HG02759 (cell line): ENCODE data around the gene LDAH.

Source experiments
- ATAC-seq: cut with Tn5 transposase; IDR thresholded peaks from one replicate; pipeline ENCODE4 v1.9.1; 2021; ENCODE audit warnings: mild to moderate bottlenecking, moderate library complexity; ENCODE audit not compliant: unreplicated experiment

The LDAH gene

DNA sequence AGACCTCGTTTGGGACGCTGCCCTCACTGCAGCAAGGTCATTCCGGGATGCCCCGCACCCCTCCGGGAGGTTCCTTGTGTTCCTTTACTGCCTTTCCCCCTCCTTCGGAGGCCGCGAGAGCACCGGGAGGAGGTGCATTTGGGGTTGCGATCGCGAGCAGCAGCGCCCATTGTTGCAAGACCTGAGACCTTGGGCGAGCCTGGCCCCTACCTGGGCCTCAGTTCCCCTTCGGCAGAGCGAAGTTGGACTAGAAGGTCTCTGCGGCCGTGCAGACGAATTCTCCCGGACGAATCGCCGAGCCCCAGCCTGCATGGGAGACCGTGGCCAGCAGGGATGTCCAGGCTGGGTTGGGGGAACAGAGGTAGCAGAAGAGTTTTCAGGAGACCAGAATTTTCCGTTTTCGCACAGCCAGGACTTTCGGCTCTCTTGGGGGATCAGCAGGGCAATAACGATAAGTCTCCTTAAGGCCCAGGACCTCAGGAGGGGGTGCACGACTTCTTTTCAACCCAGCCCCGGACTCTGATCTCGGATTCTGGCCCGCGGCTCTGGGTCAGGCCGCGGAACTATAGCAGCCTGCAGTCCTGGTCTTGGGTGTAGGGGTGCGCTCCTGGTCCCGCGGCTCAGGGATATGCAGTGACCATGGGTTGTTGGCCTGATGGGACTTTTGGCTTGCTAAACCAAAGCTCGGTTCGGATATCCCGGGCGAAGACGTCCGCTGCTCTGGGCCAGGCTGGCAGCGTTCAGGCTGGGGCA lies 153.2 kb downstream of the LDAH start:
- ATAC-seq = no peak

DNA sequence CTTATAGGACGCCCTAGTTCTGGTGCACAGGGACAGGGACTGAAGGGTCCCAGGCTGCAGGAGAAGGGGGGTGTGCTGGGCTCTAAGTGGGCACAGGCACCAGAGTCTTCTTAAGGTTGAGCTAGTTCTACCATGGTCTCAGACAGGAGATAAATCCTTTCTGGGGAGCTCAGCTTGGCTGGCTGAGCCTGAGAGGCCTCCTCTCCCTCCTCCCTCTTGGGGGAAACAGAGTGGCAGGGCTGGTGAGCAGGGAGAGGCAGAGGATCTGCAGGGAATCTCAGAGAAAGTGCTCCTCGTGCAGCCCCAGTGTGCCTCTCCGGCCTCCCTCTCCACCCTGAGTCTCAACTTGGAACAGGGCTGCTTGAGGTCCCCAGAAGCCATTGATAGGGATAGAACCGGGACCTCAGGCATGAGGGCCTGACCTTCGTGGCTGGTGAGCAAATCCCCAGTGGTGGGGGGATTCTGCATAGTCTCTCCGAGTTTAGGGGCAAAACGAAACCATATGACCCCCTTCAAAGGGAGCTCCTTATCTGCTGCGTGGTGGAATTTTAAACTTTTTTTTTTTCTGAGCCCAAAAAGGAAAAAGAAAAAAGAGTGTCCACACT lies 153.9 kb downstream of the LDAH start:
- ATAC-seq = no peak

DNA sequence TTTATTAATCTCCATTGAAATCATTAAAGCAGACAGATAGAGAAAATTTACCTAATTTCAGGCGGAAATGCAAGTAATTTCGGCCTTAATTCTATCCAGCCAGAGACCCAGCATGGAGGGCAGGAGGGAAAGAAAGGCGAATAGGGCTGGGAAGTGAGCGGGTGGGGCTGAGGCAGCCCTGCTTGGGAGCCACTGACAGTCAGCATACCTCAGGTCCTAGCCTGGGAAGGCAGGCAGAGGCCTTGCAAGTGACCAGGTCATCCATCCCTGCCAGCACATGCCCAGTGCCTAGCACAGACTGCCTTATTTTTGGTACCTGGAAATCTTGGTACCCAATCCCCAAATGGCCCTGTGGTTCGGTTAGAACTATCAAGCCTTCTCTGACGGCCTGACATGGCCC lies 154.4 kb downstream of the LDAH start:
- ATAC-seq = no peak

DNA sequence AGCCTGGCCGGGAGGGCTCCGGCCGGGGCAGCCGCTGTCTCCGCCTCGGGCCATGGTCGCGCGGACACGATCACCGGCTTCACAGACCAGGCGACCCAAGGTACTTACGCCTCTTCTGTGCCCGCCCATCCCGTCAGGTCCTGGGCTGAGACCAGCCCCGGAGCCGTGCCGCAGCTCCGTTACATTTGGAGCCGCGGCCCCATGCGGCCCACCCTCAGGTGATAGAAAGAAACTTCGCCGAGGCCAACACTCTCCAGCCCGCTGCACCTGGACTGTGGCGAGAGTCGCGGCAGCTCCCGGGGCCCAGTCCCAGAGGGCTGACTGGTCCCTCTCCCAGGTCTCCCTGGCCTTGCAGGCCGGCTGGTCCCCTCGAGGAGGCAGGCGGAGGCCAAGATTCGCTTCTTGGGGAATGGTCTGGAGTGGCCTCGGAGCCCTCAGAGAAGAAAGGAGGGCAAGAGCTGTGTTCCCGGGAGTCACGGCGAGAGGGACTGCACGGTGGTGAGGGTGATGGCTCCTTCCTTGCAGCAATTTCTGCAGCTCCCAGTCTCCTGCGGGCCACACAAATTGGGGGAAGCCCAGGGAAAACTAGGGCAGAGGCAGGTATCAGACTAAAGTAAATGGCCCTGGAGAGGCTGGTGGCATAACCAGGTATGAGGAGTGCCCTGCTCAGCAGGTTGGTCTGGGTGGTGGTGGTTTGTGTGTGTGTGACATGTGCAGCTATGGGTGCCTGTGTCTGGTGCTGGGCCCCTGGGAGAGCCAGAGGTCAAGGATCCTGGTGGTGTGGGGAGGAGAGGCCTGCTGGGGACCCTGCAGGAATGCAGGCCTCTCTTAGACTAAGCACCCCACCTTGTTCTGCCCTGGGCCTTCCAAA lies 155.1 kb downstream of the LDAH start:
- ATAC-seq = no peak

DNA sequence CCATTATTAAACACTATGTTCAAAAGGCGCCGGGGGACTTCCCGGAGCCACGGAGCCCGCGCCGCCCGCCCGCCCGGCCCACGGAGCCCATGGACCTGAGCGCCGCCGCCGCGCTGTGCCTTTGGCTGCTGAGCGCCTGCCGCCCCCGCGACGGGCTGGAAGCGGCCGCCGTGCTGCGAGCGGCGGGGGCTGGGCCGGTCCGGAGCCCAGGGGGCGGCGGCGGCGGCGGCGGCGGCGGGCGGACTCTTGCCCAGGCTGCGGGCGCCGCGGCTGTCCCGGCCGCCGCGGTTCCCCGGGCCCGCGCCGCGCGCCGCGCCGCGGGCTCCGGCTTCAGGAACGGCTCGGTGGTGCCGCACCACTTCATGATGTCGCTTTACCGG lies 155.8 kb downstream of the LDAH start:
- ATAC-seq = peak; percentile 35

DNA sequence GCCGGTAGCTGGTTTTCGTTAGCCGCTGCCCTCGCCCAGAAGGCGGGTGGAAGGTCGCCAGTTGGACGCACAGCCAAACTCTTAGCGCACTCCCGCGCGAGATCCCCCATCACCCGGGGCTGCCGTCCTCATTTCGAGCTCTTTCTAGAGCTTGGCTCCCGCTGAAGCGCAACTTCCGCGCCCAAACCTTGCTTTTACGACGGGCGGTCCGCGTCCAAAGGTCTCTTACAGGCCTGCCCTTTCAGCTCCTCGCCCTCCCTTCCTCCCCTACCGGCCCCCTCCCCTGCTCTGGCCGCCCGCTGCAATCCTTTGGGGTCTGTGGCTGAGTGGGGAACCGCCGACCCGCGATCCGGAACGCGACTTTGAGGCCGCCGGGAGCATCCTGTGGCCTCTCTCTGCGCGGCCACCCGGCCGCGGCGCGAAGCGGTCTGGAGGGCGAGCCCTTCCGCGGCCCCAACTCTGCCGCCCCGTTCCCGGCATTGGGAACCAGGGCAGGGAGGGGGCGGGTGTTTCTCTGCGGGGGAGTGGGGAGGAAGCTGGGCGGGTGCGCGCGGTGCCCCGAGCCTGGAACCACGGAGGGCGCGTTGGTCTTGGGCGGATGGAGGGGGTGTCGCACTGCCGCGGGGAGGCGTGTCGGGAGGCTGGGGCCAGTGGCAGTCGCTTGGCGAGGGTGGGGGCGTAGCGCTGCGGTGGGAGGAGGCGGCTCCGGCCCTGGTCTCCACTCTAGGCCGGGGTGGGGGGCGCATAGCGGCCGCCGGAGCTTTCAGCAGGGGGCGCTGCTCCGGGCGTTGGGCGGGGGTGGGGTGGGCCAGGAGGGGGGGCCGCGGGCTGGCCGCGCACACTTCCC lies 156.4 kb downstream of the LDAH start, which contains the start of gene GDF7:
Gene GDF7 (plus strand): TSS at position 841 of the 847 bp plus-strand sequence. CDS start 96 bp downstream, outside the sequence.
- peak; percentile 40 for ATAC-seq

DNA sequence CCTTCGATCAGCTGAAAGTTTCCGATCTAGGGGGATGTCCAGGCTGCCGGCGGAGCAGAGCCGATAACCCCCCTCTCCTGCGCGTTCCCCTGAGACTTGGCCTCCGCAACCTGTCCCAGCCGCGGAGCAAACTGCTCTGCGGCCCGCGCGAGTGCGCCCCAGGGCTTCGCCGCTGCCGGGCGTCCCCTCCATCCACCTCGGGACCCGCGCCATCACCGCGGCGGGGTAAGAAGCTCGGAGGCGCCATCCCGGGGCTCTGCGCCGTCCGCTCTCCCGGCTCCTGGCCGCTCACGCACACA lies 156.9 kb downstream of the LDAH start:
- peak; percentile 1 for ATAC-seq

DNA sequence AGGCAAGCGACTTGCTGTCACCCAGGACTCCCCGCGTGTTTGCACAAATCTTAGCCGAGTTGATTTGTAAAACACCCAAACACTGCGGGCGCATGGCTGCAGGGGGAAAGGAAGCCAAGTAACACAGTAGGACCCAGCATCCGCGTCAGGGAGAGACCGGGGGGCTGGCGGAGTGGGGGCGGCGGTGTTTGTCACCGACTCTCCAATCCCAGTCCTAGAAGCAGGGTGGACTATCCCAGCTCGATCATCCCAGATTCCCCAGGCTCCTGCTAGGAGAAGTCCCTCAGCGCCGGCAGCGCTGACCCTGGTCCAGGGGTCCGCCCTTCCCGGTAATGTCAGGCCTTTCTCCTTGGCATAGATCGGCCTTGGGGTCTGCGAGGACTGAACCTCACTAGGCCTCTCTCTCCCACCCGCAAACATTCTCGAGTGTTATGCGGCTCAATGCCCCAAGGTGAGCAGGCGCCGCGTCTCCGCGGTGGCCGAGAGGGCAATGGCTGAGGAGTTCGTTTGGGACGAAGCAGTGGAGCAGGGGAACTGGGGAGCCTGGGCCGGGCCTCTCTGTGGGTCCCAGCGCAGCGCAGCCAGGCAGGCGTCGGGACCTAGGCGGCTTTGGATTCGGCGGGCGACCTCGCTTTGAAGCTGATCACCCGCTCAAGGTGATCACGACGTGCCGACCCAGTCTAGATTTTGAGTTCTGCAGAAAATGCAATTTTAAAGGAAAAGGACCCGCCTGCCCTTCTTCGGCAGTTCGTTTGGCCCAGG lies 157.5 kb downstream of the LDAH start:
- ATAC-seq = no peak

DNA sequence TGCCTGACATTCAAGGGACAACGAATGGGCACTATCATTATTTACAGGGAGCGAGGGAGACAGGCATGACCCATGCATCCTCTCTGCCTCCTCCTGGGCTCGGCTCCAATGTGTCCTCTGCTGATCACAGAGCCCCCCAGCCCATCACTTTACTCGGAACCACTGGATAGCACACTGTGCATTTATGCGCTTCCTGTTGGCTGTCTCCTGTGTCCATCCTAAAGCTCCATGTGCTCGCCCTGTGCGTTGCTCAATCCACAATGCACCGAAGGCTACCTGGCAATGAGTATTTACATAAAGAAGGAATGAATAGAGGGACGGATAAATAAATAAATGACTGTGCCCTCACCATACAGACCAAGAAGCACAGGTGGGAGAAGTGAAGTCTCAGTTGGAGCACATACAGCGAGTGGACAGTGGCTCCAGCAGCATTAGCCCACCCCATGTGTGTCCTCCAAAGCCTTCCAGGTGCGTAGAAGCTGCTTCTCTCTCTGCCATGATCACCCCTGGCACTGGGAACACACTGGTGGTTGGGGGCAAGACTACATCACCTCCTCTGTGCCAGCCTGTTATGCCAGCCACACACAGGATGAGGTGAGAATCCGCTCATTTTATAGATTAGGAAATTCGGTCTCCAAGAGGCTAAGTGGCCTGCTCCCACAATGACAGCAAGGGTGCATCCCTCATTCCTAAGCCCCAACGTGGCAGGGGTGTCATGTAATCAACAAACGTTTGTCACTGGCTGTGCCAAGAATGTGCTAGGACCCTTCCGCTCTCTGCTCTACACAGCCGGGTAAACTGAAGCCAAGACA lies 158.3 kb downstream of the LDAH start:
- no peak for ATAC-seq

DNA sequence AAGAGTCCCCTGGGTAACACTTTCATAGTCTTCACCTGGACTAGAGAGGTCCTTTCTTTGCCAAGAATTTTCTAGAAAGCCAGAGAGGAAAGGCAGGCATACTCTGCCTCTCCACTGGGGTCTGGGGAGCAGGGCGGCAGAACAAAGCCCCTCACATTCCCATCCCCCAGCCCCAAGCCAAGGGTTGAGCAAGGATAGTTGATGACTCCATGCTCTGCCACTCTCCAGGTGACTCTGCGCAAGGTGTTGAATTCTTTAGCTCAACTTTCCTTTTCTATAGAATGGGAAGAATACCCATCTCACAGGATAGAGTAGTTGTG lies 158.9 kb downstream of the LDAH start:
- ATAC-seq = no peak

DNA sequence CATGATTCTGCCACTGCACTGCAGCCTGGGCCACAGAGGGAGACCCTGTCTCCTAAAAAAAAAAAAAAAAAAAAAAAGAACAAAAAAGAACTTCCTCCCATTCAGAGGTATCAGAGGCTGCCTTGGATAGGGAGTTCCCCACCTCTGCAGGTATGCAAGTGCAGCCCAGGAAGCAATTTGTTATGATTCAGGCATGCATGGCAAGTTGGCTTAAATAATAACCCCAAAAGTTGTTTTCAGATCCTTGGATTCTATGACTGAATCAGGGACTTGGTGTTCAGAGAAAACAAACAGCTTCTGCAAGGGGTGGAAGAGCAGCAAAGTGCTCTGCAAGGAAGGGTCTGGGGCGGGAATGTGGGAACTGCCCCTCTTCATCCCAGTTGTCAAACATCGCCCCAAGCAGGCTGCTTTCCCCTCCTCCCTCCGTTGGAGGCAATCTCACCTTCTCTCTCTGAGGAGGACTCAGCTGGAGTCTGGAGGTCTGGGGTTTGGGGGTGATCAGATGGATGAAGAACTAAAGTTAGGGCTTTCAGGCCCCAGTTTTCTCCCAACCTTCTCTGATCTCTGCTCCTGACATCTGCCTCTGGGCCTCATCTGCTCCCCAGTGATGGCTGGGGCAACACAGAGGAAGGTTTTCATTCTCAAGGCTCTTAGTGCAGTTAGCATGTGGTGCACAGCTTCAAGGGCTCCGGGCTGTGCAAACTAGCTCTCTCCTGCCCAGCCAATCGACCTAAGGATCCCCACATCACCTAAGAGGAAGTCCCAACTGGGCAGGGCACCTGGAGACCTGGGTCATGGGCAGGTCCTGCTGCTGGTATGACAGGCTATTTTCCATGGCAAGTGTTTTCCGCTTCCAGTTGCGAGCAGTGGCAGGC lies 159.5 kb downstream of the LDAH start:
- ATAC-seq = no peak

DNA sequence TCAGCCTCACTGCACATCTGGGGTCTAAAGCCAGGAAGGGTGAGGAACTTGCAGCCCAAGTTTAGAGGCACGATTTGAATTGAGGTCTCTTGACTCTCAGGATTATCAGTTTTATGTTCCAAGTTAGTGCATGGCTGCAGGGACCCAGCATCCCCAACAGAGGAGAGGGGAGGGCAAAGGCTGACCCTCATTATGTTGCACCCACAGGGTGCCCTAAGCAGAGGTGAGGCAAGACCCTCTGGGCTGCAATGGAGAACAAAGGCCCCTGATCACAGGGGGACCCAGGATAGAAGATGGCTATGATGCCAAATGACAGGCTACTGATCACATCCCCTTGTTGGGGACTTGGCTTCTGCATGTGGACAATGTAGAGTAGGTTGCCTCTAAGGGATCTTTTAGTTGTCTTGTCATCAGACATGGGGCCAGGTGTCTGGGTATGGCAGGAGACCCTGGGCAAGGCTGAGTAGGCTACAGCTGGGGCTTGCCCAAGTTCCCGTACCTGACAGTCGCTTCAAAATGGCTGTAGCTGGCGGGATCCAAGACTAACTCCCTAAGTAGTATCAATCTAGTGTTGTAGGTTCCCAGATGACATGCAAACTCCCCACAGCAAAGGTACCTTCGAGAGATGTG lies 160.5 kb downstream of the LDAH start:
- no peak for ATAC-seq

DNA sequence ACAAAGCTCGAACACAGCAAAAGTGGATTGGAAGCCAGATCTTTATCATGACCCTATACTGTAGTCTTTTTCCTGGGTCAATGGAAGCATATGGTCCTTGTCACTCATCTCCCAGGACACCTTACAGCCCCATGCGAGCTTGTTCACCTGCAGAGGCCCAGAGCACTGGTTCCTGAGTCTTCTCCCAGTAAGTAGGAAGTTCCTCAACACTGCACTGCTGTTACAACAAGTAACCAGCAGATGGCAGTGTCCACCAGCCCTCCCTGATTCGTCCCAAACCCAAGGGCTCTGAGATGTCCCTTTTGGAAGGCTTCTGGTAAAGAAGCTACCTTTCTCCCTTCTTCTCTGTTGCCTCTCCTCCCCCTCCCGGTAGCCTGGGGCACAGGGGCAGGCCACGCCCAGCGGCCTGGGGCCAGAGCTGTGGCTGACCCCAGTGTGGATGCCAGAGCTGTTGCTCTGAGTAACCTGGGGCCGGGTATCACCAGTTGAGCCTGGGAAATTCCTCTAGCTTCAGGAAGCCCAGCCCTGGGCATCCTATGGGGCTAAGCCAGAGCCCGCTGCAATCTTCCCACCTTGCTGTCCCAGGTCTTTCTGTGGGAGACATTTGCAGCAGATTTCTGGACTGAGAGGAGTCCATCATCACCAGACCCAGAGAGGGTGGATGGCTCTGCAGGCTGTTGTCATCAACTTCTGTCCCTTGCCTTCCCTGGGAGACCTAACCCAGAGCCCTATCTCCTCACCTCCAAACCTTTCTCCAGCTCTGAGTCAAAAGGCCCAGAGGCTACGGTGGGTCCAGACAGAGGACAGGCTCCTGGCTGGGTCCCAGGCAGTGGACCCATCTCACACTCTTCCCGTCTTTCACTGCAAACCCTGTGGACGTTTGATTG lies 161.2 kb downstream of the LDAH start:
- peak; percentile 73 for ATAC-seq

DNA sequence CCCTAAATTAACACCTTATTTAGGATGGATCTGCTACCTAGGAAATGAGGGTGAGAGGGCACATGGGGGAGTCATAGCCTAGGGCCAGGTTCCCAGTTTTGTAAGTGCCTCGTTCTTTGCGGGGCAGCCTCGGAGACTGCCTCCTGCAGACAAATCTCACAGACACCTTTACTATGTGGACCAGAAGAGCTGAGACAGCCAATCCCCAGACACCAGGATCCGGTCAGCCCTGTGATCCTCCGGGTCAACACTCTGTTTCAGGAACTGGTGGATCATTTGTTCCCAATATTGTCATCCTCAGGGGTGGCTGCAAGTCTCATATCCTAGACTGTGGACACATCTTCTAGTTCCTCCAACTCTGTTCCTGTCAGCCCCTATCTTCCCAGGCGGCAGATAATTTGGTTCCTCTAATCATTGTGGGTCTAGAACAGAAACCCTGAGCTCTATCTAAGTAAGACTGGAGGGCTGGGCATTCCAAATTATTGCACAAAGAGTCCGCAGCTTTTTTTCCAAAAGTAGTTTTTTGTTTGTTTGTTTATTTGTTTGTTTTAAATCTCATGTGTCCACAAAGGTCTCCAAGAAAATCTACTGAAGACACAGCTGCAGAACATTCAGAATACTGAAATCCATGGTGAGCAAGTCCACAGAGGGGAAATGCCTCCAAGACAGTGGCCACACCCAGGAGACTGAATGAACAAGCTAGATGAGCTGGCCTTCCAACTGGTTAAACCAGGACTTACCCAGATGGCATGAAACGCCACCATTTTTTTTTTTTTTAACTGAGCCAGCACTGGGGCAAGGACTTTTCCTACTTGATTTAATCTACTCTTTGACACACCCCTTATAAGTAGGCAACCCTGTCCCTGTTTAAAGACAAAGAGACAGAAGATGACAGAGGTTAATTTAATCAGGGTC lies 162.1 kb downstream of the LDAH start:
- ATAC-seq = no peak

DNA sequence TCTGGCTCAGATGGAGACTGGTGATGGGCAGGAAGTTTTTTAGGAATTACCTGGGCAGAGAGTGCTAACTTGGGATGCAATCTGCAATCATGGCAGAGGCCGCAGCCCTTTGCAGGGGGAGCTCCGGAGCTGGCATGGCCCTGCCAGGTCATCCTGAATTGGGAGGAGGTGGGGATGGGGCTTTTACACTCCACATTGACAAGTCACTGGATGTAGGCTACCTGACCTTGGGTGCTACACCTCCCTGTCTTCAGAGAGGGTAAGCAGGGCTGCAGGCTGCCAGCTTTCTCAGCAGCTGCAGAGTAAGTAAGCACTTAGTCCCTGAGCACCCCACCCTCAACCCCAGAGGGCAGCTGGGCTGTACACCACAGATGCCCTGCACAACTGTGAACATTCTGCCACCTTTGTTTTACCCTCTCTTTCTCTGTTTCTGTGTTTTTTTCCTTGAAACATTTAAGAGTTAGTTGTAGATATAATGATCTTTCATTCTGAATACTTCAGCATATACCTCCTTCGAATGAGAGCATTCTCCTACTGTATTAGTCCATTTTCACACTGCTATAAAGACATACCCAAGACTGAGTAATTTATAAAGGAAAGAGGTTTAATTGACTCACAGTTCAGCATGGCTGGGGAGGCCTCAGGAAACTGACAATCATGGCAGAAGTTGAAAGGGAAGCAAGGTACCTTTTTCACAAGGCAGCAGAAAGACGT lies 165.2 kb downstream of the LDAH start:
- no peak for ATAC-seq

DNA sequence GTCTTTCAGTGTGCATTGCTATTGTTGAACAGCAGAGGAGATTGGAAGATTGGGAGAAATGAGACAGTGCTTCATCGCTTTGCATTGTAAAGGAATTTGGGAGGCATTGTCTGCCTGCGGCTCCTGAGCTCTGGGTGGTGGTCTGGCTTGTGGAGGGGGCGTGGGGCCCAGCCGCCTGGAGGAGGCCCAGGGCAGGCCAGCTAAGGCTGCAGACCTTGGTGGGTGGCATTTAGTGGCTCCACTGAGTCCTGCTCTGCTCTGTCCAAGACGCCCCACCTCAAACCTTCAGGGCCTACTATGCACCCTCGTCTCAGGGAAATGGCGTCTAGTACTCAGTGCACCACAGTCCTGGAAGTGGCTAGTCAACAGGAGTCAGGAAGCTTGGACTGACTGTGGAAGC lies 166.3 kb downstream of the LDAH start:
- ATAC-seq = no peak
